Sigmoid colon (tissue), 4 donors: ENCODE data around the gene UBE2B.
"Not testable (repeated sequence)": the region's sequence is repeated elsewhere in the genome, so short reads cannot be mapped to it uniquely, and the experiment has no call there.

ENCODE experiments used
- CTCF ChIP-seq, 4 experiments: fragments of 450-650 bp in 3 of 4; fragments of 200-600 bp in 1 of 4; IDR thresholded peaks; one replicate each; pipeline ENCODE4 v1.5.1; 2016 to 2019; ENCODE audit warnings: antibody characterized with exemption in 4 of 4, mild to moderate bottlenecking in 3 of 4, moderate library complexity in 2 of 4
- EP300 ChIP-seq, 4 donors: sonication (generic); formaldehyde crosslinking; IDR thresholded peaks; one replicate each; pipeline ENCODE4 v1.6.1; 2017; ENCODE audit warnings: antibody characterized with exemption in 4 of 4

- TF ChIP-seq CTCF, EP300 (IDR thresholded peaks at IDR 0.05): not testable (repeated sequence)
Observed at GRCh38 chr5:134382204-134382603, 10.8 kb downstream of the UBE2B start.
